Endothelial cell of umbilical vein (primary cell): ENCODE data around the gene EML6. TPM values are rescaled to one million over a fixed set of nuclear protein-coding genes. Genes with fewer than 3 reads are reported as not detected.

ENCODE experiments used
- BruUV-seq: library from RNA; stranded (reverse); fragments of 400-500 nt; replicated peaks from 2 replicates; lab custom pipeline; 2021; lab: Mats Ljungman, UMichigan
- CTCF ChIA-PET: fragments of 300-600, 350-600 bp; sonication (Branson Sonifier 250); formaldehyde crosslinking; loops from one replicate; lab custom pipeline; 2021; ENCODE audit warnings: antibody characterized with exemption, inconsistent platforms; lab: Charles Lee
- POLR2A ChIA-PET: fragments of 300-600, 350-600 bp; sonication (Branson Sonifier 250); formaldehyde crosslinking; loops from one replicate; lab custom pipeline; 2021; ENCODE audit warnings: antibody characterized with exemption, inconsistent platforms; lab: Charles Lee
- DNase-seq: peaks from one replicate; pipeline ENCODE4 v3.0.0-alpha.2; 2011; ENCODE audit warnings: low read depth, low spot score
- FAIRE-seq: peaks from 2 replicates; lab custom pipeline; 2011; peaks lifted over from hg19 to GRCh38; lab: Jason Lieb, UNC
- H2AFZ ChIP-seq: 2 replicates; pipeline ENCODE4 v1.6.0; 2012; ENCODE audit warnings: low read depth, low read length, control low read depth, inconsistent platforms
- H3K27ac ChIP-seq: 2 replicates; pipeline ENCODE4 v1.5.1; 2011; ENCODE audit warnings: low read depth, mild to moderate bottlenecking, control low read depth, low read length, moderate library complexity; ENCODE audit not compliant: insufficient read depth
- H3K27me3 ChIP-seq, 2 experiments: 2 replicates each; pipeline versions ENCODE4 v1.6.0 to v1.6.1; 2011; ENCODE audit warnings: low read length in 2 of 2, mixed read lengths in 1 of 2; ENCODE audit not compliant: control insufficient read depth in 2 of 2, insufficient read depth in 2 of 2
- H3K36me3 ChIP-seq, 2 experiments: 2 replicates in 1 of 2; 3 replicates in 1 of 2; pipeline ENCODE4 v1.5.1; 2011; ENCODE audit warnings: low read length in 2 of 2, mild to moderate bottlenecking in 1 of 2, moderate library complexity in 1 of 2; ENCODE audit not compliant: control insufficient read depth in 2 of 2, insufficient read depth in 2 of 2; ENCODE audit errors: extremely low read depth in 1 of 2
- H3K4me1 ChIP-seq: 3 replicates; pipeline ENCODE4 v1.5.1; 2011; ENCODE audit warnings: mild to moderate bottlenecking, low read length; ENCODE audit not compliant: control insufficient read depth, insufficient read depth; ENCODE audit errors: extremely low read depth
- H3K4me2 ChIP-seq: 2 replicates; pipeline ENCODE4 v1.6.1; 2011; ENCODE audit warnings: low read length, control low read depth, mixed read lengths; ENCODE audit not compliant: insufficient read depth
- H3K4me3 ChIP-seq, 3 experiments: fragments of 200-600 bp in 1 of 3; sonication (generic), shearing (Covaris generic) in 1 of 3; replicated peaks in 1 of 3; 2 replicates each; pipeline ENCODE4 v1.5.1; 2011 to 2016; ENCODE audit warnings: control low read depth in 3 of 3, low read length in 3 of 3, mild to moderate bottlenecking in 2 of 3, inconsistent platforms in 1 of 3, low read depth in 1 of 3, moderate library complexity in 1 of 3; ENCODE audit not compliant: insufficient read depth in 1 of 3
- H3K79me2 ChIP-seq: 2 replicates; pipeline ENCODE4 v1.6.0; 2012; ENCODE audit warnings: low read length, inconsistent platforms; ENCODE audit not compliant: control insufficient read depth, insufficient read depth
- H3K9ac ChIP-seq: replicated peaks from 2 replicates; pipeline ENCODE3; 2011; ENCODE audit warnings: low read length, control low read depth; ENCODE audit not compliant: insufficient read depth; ENCODE audit errors: extremely low read depth
- H3K9me1 ChIP-seq: replicated peaks from 3 replicates; pipeline ENCODE4 v1.6.0; 2011; ENCODE audit warnings: mild to moderate bottlenecking, low read length; ENCODE audit not compliant: control insufficient read depth, insufficient read depth; ENCODE audit errors: extremely low read depth
- H3K9me3 ChIP-seq: replicated peaks from 2 replicates; pipeline ENCODE4 v1.5.1; 2012; ENCODE audit warnings: low read length, inconsistent platforms; ENCODE audit not compliant: control insufficient read depth, insufficient read depth
- H4K20me1 ChIP-seq: replicated peaks from 2 replicates; pipeline ENCODE3; 2011; ENCODE audit warnings: mild to moderate bottlenecking, low read length; ENCODE audit not compliant: control insufficient read depth, insufficient read depth; ENCODE audit errors: extremely low read depth
- CTCF ChIP-seq, 2 donors: IDR thresholded peaks; 1 replicate in 1 of 2; 2 replicates in 1 of 2; pipeline ENCODE4 v1.5.1; 2011; ENCODE audit warnings: low read length in 2 of 2, mild to moderate bottlenecking in 2 of 2, moderate library complexity in 2 of 2, control low read depth in 1 of 2, inconsistent platforms in 1 of 2, low read depth in 1 of 2; ENCODE audit not compliant: insufficient read depth in 1 of 2; ENCODE audit errors: extremely low read depth in 1 of 2
- FOS ChIP-seq: IDR thresholded peaks from 2 replicates; pipeline ENCODE4 v1.6.1; 2011; ENCODE audit warnings: mild to moderate bottlenecking, low read length, moderate library complexity, borderline replicate concordance; ENCODE audit not compliant: insufficient read depth
- GATA2 ChIP-seq: IDR thresholded peaks from 2 replicates; pipeline ENCODE4 v1.7.0; 2011; ENCODE audit warnings: low read depth, mild to moderate bottlenecking, moderate library complexity, mixed read lengths, low read length; ENCODE audit not compliant: insufficient read length, insufficient read depth
- dilution Hi-C: fragments of 300-500 bp; cut with MboI; formaldehyde crosslinking; loops from one replicate; pipeline ENCODE4 v1.15.0; 2019; ENCODE audit warnings: low sequenced_read_pairs; ENCODE audit not compliant: extremely low pct_ligation_motif_present
- intact Hi-C: fragments of 100-400 bp; cut with micrococcal nuclease; formaldehyde crosslinking; loops from one replicate; pipeline ENCODE4 v1.10.0; 2022
- polyA plus RNA-seq, 4 experiments: library from polyadenylated mRNA; depleted of rRNA in 3 of 4; stranded (reverse) in 3 of 4; unstranded in 1 of 4; fragments of >200 nt; gene quantifications; 2 replicates each; pipeline versions ENCODE4 v1.2.1 to v1.2.3, GENCODE V29; 2011 to 2012; ENCODE audit warnings: missing spikeins in 1 of 4
- total RNA-seq: library from RNA; stranded (reverse); gene quantifications from 2 replicates; pipeline ENCODE4 v1.2.3, GENCODE V29; 2021

Gene EML6
- total and polyA plus RNA-seq, 2 donors (not counting 3 experiments of a cell fraction or from before 2014, with no cell fraction given): 0.79 to 2.1 TPM

GRCh38 chr2:54912305-54912704, 188.8 kb downstream of the EML6 start:
- CTCF ChIA-PET: interaction anchor here (1.2 to 3.2 kb wide), 2 partner anchors 13 to 18 kb away, joined by 3 to 14 read pairs; no protein-coding TSS in a partner anchor

GRCh38 chr2:54912893-54913292, 189.4 kb downstream of the EML6 start:
- Histone ChIP-seq H3K9ac (no peak overlapping the region), H3K9me1 (no peaks in the 10 kb centered on the region), H3K9me3 (no peaks in the 10 kb centered on the region), H3K79me2 (no peaks in the 10 kb centered on the region), H3K27me3 (peaks cover 0 to 12% of the 10 kb centered on the region in 2 experiments), H4K20me1 (no peaks in the 10 kb centered on the region), H3K4me1 (no peaks in the 10 kb centered on the region), H3K36me3 (no peaks in the 10 kb centered on the region), H3K4me2 (no peak overlapping the region), H3K27ac (no peak overlapping the region), H2AFZ (no peak overlapping the region), H3K4me3 (no peak overlapping the region)
- dilution Hi-C loops: no loop called here
- ChIA-PET CTCF (no interaction called here), POLR2A (no interaction called here)
- no peak for DNase-seq
- no TSS peak for BruUV-seq
- FAIRE-seq: no peak
- TF ChIP-seq CTCF (IDR thresholded peaks at IDR 0.05; ENCODE audit: extremely low read depth in 1 of 2, insufficient read depth in 1 of 2, low read depth in 1 of 2, low read length in 2 of 2): no peak
- TF ChIP-seq GATA2: no peak
- intact Hi-C loops: no loop called here

More at GRCh38 chr2:54912305-54912704, 188.8 kb downstream of the EML6 start:
- H3K9me3 ChIP-seq: no peaks in the 10 kb centered on the region
- H3K27me3 ChIP-seq: peaks cover 0 to 12% of the 10 kb centered on the region in 2 experiments
- FAIRE-seq (no peak), DNase-seq (no peak)
- TF ChIP-seq FOS (no peak), GATA2 (no peak)
- intact Hi-C loops (no loop called here), dilution Hi-C loops (no loop called here)
- no peak overlapping the region for H3K4me3 ChIP-seq
- POLR2A ChIA-PET: no interaction called here
- no peaks in the 10 kb centered on the region for H3K9me1 ChIP-seq
- no peaks in the 10 kb centered on the region for H3K4me1 ChIP-seq
- no peaks in the 10 kb centered on the region for H3K79me2 ChIP-seq
- no peaks in the 10 kb centered on the region for H4K20me1 ChIP-seq
- H3K27ac ChIP-seq: no peak overlapping the region
- no peak overlapping the region for H3K9ac ChIP-seq
- H3K36me3 ChIP-seq: no peaks in the 10 kb centered on the region
- no peak overlapping the region for H3K4me2 ChIP-seq
- no peak overlapping the region for H2AFZ ChIP-seq
- BruUV-seq: no TSS peak
